HG02981 (cell line): Measurements from ENCODE around the gene SUMO2.
"Not testable (repeated sequence)": the region's sequence is repeated elsewhere in the genome, so short reads cannot be mapped to it uniquely, and the experiment has no call there.

ENCODE experiments used
- ATAC-seq: cut with Tn5 transposase; IDR thresholded peaks from one replicate; pipeline ENCODE4 v1.9.1; 2021; ENCODE audit warnings: mild to moderate bottlenecking, moderate library complexity; ENCODE audit not compliant: unreplicated experiment

The SUMO2 gene

GRCh38 chr17:75182569-75183436, at the start of gene SUMO2:
Gene SUMO2 (minus strand): TSS chr17:75182959. CDS start chr17:75182834, 125 bp downstream.
- peak; percentile 80 for ATAC-seq

GRCh38 chr17:75231741-75232464, 49.1 kb upstream of the SUMO2 start:
- ATAC-seq, result no peak

DNA sequence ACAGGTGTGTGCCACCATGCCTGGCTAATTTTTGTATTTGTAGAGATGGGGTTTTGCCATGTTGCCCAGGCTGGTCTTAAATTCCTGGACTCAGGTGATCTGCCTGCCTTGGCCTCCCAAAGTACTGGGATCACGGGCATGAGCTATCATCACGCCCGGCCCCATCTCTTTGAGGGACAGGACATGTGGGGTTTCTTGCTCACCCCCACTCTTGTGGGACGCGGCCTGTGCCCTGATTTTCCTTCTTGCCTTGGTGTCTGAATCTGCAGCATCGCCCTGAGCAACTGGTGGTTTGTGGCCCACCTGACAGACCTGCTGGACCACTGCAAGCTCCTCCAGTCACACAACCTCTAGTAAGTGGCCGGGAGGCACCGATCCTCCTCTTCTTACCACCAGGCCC, 48.3 kb upstream of the SUMO2 start:
- no peak for ATAC-seq

DNA sequence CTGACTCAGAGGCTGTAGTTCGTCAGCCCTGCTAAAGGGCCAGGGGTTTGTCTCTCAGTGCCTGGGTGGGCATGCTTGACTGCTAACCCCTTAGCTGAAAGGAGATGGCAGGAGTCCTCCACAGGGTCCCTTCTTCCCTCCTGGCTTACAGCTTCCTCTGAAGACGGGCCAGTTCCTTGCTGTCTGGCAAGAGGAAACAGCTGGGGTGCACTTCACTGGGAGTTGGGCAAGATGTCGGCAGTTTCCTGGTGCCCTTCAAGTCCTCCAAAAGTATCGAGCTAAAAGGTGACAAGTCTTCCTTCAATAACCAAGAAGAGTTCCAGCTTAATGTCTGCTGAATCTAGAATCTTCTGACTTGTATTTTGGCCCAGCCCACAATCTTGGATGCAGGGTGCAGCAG, 46.1 kb upstream of the SUMO2 start:
- no peak for ATAC-seq

GRCh38 chr17:75228305-75228704, 45.5 kb upstream of the SUMO2 start:
- ATAC-seq, result no peak

- ATAC-seq, result no peak
These were observed 45.0 kb upstream of the SUMO2 start for GRCh38 chr17:75227729-75228128.

- no peak for ATAC-seq
These were observed 42.3 kb upstream of the SUMO2 start for GRCh38 chr17:75225016-75225415.

GRCh38 chr17:75219815-75220214, 37.1 kb upstream of the SUMO2 start:
- ATAC-seq, result no peak

DNA sequence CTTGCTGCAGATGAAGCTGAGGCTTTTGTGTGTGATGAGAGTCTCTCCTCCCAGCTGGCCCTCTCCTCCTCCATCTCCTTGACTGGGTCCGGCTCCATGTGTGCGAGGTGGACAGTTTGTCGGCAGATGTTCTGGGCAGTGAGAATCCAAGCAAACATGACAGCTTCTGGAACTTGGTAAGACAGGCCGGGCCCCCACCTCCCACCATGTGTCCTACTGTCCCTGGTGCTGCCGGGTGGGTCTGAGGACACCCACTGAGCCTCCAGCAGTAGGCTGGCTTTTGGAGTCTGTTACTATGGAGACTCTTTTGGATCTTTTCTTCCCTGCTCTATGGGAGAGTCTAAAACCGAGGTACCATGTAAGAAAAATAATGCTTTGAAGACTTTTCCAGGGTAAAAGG, 35.4 kb upstream of the SUMO2 start:
- no peak for ATAC-seq

DNA sequence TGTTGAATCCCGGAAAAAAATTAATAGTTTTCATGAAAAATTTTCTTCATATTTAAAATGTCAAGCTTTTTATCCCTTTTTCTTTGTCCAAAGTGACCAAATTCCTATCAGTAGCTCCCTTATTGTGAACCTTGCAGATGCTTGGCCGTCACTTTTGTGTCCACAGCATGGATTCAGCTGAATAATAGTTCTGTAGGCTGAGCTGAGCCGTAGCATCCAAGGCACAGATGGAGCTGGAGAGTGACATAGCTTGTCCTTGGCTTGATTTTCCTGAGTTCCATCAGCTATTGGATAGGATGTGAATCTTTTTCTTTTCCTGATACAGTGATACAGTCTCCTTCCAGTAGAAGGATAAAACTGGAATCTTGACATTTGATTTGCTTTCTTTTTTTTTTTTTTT, 26.3 kb upstream of the SUMO2 start:
- no peak for ATAC-seq

DNA sequence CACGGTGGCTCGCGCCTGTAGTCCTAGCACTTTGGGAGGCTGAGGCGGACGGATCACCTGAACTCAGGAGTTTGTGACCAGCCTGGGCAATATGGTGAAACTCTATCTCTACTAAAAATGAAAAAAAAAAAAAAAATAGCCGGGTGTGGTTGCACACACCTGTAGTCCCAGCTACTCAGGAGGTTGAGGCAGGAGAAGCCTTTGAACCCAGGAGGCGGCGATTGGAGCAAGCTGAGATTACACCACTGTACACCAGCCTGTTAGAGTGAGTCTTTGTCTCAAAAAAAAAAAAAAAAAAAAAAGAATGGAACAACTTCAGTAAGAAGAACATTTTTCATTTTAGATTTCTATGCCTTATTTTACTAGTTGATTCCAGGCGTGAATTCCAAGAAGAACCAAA, 25.4 kb upstream of the SUMO2 start:
- ATAC-seq, result no peak

GRCh38 chr17:75207760-75208159, 25.0 kb upstream of the SUMO2 start:
- no peak for ATAC-seq

GRCh38 chr17:75207050-75207407, 24.3 kb upstream of the SUMO2 start:
- not testable (repeated sequence) for ATAC-seq

GRCh38 chr17:75205793-75206163, 23.0 kb upstream of the SUMO2 start:
- no peak for ATAC-seq

- ATAC-seq, result peak; percentile 70
These were observed 22.5 kb upstream of the SUMO2 start, which contains the start of gene NUP85 for GRCh38 chr17:75205037-75205792. Gene NUP85 (plus strand): TSS chr17:75205679. CDS start chr17:75205762, 83 bp downstream.

DNA sequence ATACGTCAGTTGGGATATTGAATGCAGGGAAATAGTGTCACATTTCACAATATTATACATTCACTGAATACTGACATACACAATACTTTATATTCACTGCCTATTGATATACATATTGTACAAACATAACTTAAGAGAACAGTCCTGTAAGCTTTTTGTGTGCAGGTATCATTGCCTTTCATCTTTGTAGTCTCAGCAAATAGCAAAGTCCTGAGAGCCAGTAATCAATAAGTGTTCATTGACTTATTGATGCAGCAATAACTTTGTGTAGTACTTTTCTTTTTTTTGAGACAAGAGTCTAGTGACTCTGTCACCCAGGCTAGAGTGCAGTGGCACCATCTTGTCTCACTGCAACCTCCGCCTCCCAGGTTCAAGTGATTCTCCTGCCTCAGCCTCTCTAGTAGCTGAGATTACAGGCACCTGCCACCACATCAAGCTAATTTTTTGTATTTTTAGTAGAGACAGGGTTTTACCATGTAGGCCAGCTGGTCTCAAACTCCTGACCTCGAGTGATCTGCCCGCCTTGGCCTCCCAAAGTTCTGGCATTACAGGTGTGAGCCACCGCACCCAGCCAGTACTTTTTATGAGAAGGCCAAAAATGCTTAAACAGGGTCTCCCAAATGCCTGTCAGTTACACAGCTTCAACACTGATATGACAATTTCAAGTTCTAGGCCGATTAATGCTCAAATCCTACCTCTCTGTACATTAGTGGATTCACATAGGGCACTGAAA, 17.3 kb upstream of the SUMO2 start:
- no peak for ATAC-seq

- no peak for ATAC-seq
These were observed 12.1 kb upstream of the SUMO2 start for GRCh38 chr17:75194879-75195278.

DNA sequence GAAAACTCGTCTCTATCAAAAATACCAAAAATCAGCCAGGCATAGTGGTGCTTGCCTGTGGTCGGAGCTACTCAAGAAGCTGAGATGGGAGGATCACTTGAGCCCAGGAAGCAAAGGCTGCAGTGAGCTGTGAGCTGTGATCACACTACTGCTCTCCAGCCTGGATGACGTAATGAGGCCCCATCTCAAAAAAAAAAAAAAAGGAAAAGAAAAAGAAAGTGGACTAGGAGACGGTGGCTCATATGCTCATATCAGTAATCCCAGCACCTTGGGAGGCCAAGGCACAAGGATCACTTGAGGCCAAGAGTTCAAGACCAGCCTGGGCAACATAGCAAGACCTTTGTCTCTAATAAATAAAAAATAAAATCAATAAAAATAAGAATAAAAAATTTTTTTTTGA, 8.8 kb upstream of the SUMO2 start:
- ATAC-seq, result no peak

DNA sequence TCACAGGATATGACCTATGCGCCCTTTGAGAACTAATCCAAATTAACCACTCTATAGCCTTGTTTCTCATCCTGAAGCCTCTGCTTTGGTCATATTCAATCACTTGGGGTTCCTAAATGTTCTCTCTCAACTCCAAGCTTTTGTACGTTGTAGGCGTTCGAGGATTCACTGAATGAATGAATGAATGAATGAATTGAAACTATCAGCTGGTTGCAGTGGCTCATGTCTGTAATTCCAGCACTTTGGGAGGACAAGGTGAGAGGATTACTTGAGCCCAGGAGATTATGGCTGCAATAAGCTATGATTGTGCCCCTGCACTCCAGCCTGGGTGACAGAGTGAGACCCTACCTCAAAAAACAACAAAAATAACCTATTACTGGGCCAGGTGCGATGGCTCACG, 5.9 kb upstream of the SUMO2 start:
- ATAC-seq, result no peak

DNA sequence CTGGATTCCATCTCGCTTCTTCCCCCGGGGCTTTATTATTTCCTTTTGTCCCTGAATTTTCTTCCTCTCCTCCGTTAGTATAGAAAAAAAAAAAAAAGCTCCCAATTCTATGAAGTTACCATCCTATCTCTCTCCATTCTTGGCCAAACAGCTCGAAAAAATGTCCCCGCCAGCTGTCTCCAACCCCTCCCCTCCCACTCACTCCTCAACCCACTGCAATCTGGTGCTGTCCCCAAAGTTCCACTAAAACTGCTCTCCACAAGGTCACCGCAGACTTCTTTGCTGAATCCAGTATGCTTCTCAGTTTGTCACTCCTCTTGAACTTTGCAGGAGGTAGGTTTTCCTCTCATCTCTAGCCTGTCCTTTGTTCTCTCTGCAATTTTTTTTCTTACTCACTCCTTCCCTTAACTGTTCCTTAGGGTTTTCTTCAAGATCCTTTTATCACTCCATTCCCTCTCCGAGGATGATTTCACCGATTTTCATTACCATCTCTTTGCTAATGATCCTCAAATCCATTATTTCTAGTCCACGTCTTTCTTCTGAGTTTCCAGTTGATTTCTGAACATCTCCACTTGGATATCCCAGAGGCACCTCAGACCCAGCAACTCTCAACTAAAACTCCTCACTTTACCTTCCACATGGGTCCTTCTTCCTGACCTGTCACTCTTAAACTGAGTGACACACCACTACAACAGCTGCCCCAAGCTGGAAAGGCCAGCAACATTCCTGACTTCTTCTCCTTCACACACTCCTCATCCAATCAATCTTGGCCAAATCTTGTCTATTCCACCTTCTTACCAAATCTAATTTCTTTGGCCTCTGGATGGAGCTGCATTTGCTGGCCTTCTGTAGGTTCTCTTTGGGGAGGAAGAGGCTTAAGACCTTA, 1.5 kb upstream of the SUMO2 start:
- ATAC-seq, result no peak
